GM11168 (cell line): Measurements from ENCODE around the gene TTLL9.

Source experiments
- in situ Hi-C: fragments of 300-500 bp; cut with MboI; formaldehyde crosslinking; loops from one replicate; pipeline ENCODE4 v1.12.0; 2022; ENCODE audit warnings: low sequenced_read_pairs; ENCODE audit not compliant: unreplicated experiment

Gene TTLL9

GRCh38 chr20:31967830-31968249 is 97.4 kb downstream of the TTLL9 start, which contains the start of gene XKR7:
TSS of gene XKR7 (plus strand) at chr20:31968151. CDS start at chr20:31968176, 25 bp downstream.
- in situ Hi-C loops = no loop called here

GRCh38 chr20:31968291-31969126 is 98.1 kb downstream of the TTLL9 start:
- in situ Hi-C loops = no loop called here

- in situ Hi-C loops = no loop called here
Observed at GRCh38 chr20:31969991-31970390, 99.6 kb downstream of the TTLL9 start.

GRCh38 chr20:31972471-31973021 is 102.1 kb downstream of the TTLL9 start:
- in situ Hi-C loops = no loop called here

- in situ Hi-C loops = no loop called here
Observed at GRCh38 chr20:31974296-31974695, 103.9 kb downstream of the TTLL9 start.

GRCh38 chr20:31974951-31975487 is 104.6 kb downstream of the TTLL9 start:
- in situ Hi-C loops = no loop called here

- in situ Hi-C loops = no loop called here
Observed at GRCh38 chr20:31975874-31976273, 105.4 kb downstream of the TTLL9 start.

- in situ Hi-C loops = no loop called here
Observed at GRCh38 chr20:31977080-31977479, 106.6 kb downstream of the TTLL9 start.

GRCh38 chr20:31979713-31980426 is 109.4 kb downstream of the TTLL9 start:
- in situ Hi-C loops = no loop called here

- in situ Hi-C loops = no loop called here
Observed at GRCh38 chr20:31981784-31982183, 111.3 kb downstream of the TTLL9 start.

- in situ Hi-C loops = no loop called here
Observed at GRCh38 chr20:31984981-31985471, 114.6 kb downstream of the TTLL9 start.

GRCh38 chr20:31987744-31988143 is 117.3 kb downstream of the TTLL9 start:
- in situ Hi-C loops = no loop called here

- in situ Hi-C loops = no loop called here
Observed at GRCh38 chr20:31988430-31989015, 118.1 kb downstream of the TTLL9 start.

GRCh38 chr20:31989030-31989645 is 118.7 kb downstream of the TTLL9 start:
- in situ Hi-C loops = no loop called here

- in situ Hi-C loops = no loop called here
Observed at GRCh38 chr20:31990641-31991338, 120.4 kb downstream of the TTLL9 start.

- in situ Hi-C loops = no loop called here
Observed at GRCh38 chr20:31991339-31991705, 120.9 kb downstream of the TTLL9 start.

GRCh38 chr20:31992086-31992485 is 121.7 kb downstream of the TTLL9 start:
- in situ Hi-C loops = no loop called here
